Measurements from ENCODE around the gene DIAPH3. TPM values are rescaled to one million over a fixed set of nuclear protein-coding genes. Genes with fewer than 3 reads are reported as not detected.

Gene DIAPH3
- total and polyA plus RNA-seq, 2 experiments from 2014 or later = 2.9 to 5.2 TPM

DNA sequence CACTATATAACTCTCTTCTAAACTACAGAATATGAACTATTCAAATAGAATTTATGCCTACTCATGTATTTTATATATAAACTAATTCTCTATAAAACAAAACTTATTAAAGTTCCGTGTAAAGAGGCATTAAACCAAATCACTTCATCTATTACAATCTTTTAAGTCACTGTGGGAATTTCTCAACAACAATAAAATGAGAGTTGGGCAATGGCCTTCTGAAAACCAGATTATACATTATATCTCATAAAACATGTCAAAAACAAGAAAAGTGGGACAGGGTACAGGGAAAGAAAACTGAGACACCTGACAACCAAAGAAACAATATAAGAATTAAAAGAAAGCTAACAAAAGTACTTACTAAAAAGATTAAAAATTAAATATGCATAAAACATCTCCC lies 145.2 kb downstream of the DIAPH3 start:
- DNase-seq (ENCODE audit: low read depth in 1 of 2, low spot score in 1 of 2) = no peak
- Histone ChIP-seq H3K27me3 (no peaks in the 10 kb centered on the region), H3K27ac (no peak overlapping the region), H3K9me3 (ENCODE audit: low read depth) (no peaks in the 10 kb centered on the region), H3K4me3 (no peak overlapping the region), H3K4me1 (ENCODE audit: low read depth) (peaks cover 7% of the 10 kb centered on the region), H3K36me3 (no peaks in the 10 kb centered on the region)
- no peak for TF ChIP-seq CTCF (IDR thresholded peaks at IDR 0.05; ENCODE audit: low read depth, low read length)

DNA sequence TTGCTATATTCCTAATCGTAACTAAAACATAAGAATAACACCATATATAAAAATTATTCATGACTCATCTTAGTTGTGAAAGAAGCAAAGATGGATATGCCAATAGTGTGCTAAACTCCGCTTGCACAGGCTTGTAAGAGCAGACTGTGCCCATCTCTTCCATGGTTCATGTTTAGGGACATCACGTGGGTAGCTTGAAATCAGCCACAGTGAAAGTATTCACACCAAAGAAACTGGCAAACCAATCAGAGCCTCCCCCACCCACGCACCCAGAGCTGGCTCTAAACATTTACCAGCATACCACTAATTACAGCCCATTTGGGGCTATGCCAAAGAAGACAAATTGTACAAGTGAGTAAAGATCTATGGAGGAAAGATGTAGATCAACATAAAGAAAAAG lies 147.5 kb downstream of the DIAPH3 start:
- Histone ChIP-seq H3K4me3 (no peak overlapping the region), H3K4me1 (ENCODE audit: low read depth) (peaks cover 17% of the 10 kb centered on the region), H3K36me3 (no peaks in the 10 kb centered on the region), H3K27me3 (no peaks in the 10 kb centered on the region), H3K9me3 (ENCODE audit: low read depth) (no peaks in the 10 kb centered on the region), H3K27ac (no peak overlapping the region)
- no peak for TF ChIP-seq CTCF (IDR thresholded peaks at IDR 0.05; ENCODE audit: low read depth, low read length)
- no peak for DNase-seq (ENCODE audit: low read depth in 1 of 2, low spot score in 1 of 2)

GRCh38 chr13:60013166-60013565 lies 150.6 kb downstream of the DIAPH3 start:
- no peak for DNase-seq (ENCODE audit: low read depth in 1 of 2, low spot score in 1 of 2)

GRCh38 chr13:60012488-60012887 lies 151.2 kb downstream of the DIAPH3 start:
- no peak for DNase-seq (ENCODE audit: low read depth in 1 of 2, low spot score in 1 of 2)
- Histone ChIP-seq H3K4me1 (ENCODE audit: low read depth) (peaks cover 10% of the 10 kb centered on the region), H3K9me3 (ENCODE audit: low read depth) (no peaks in the 10 kb centered on the region), H3K27ac (peak overlapping the region; percentile 30), H3K36me3 (no peaks in the 10 kb centered on the region), H3K4me3 (no peak overlapping the region), H3K27me3 (no peaks in the 10 kb centered on the region)
- TF ChIP-seq CTCF (IDR thresholded peaks at IDR 0.05; ENCODE audit: low read depth, low read length) = no peak

More at GRCh38 chr13:60013166-60013565, 150.6 kb downstream of the DIAPH3 start:
- no peaks in the 10 kb centered on the region for H3K9me3 ChIP-seq (ENCODE audit: low read depth)
- H3K4me3 ChIP-seq = no peak overlapping the region
- no peak overlapping the region for H3K27ac ChIP-seq
- no peaks in the 10 kb centered on the region for H3K36me3 ChIP-seq
- no peaks in the 10 kb centered on the region for H3K27me3 ChIP-seq
- H3K4me1 ChIP-seq (ENCODE audit: low read depth) = peaks cover 14% of the 10 kb centered on the region
- TF ChIP-seq CTCF (IDR thresholded peaks at IDR 0.05; ENCODE audit: low read depth, low read length) = no peak

- no peak for TF ChIP-seq CTCF (IDR thresholded peaks at IDR 0.05; ENCODE audit: low read depth, low read length)
- Histone ChIP-seq H3K9me3 (ENCODE audit: low read depth) (no peaks in the 10 kb centered on the region), H3K27ac (no peak overlapping the region)
These were observed 154.2 kb downstream of the DIAPH3 start for GRCh38 chr13:60009300-60010253.

More at GRCh38 chr13:60009300-60010253, 154.2 kb downstream of the DIAPH3 start:
- Histone ChIP-seq H3K27me3 (no peaks in the 10 kb centered on the region), H3K4me1 (ENCODE audit: low read depth) (peaks cover 10% of the 10 kb centered on the region), H3K4me3 (no peak overlapping the region), H3K36me3 (no peaks in the 10 kb centered on the region)
- DNase-seq (ENCODE audit: low read depth in 1 of 2, low spot score in 1 of 2) = no peak

Measured in cardiac muscle cell (in vitro differentiated cells and primary cell).